ENCODE data around the gene SHLD1.

Gene SHLD1

DNA sequence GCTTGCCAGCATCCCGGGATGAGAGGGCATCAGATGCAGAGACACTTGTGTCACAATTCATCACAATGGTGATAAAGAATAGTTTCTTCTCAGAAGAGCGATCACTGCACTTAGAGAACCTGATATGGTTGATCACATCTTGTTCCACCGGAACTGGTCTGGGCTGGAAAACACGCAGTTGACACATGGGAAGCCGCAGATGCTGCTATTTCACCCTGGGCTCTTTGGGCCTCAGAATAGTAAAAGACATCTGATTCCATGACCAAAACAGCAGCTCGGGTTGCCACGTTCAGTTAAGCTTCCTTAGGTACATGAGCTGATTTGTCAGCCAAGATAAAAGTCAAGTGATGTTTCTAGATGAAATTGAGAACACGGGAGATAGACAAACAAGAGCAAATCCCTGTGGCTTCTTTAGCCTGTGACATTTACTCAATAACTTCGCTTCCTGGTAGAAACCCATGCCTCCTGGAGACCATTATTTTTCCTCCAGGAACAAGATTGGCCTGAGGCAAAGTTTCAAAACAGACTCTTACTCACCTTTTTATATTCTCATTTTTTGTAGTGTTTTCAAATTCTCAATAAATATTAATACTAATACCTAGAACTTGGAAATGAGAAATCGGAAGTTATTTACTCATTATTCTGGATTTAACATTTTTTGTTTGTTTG, 140.7 kb downstream of the SHLD1 start:
- no peak overlapping the region for H3K4me2 ChIP-seq (ENCODE audit: low read depth, low read length)
- H3K9me2 ChIP-seq (replicated peaks; ENCODE audit: insufficient read depth, low read length): no peaks in the 10 kb centered on the region
- no peak overlapping the region for H3K27ac ChIP-seq (ENCODE audit: low read length)
- H3K79me2 ChIP-seq (ENCODE audit: low read length): no peaks in the 10 kb centered on the region
- H3K9ac ChIP-seq (ENCODE audit: low read length): no peak overlapping the region
- no peaks in the 10 kb centered on the region for H3K9me3 ChIP-seq (replicated peaks; ENCODE audit: insufficient read depth, low read length)
- TF ChIP-seq, protein P1, sequence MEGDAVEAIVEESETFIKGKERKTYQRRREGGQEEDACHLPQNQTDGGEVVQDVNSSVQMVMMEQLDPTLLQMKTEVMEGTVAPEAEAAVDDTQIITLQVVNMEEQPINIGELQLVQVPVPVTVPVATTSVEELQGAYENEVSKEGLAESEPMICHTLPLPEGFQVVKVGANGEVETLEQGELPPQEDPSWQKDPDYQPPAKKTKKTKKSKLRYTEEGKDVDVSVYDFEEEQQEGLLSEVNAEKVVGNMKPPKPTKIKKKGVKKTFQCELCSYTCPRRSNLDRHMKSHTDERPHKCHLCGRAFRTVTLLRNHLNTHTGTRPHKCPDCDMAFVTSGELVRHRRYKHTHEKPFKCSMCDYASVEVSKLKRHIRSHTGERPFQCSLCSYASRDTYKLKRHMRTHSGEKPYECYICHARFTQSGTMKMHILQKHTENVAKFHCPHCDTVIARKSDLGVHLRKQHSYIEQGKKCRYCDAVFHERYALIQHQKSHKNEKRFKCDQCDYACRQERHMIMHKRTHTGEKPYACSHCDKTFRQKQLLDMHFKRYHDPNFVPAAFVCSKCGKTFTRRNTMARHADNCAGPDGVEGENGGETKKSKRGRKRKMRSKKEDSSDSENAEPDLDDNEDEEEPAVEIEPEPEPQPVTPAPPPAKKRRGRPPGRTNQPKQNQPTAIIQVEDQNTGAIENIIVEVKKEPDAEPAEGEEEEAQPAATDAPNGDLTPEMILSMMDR (IDR thresholded peaks at IDR 0.05; ENCODE audit: low read length): no peak
- no peak for TF ChIP-seq EZH2 (optimal IDR thresholded peaks at IDR 0.05; ENCODE audit: low read depth, low read length)
- TF ChIP-seq EZH2phosphoT487 (IDR thresholded peaks at IDR 0.05; ENCODE audit: low read length): no peak
- no peaks in the 10 kb centered on the region for H3F3A ChIP-seq (ENCODE audit: insufficient read depth, low read length)
- DNase-seq: no peak
- H2AFZ ChIP-seq (ENCODE audit: low read length): no peak overlapping the region
- H3K4me1 ChIP-seq (ENCODE audit: low read length): no peaks in the 10 kb centered on the region
- no peaks in the 10 kb centered on the region for H3K27me3 ChIP-seq (replicated peaks; ENCODE audit: insufficient read depth, low read length)
- no peaks in the 10 kb centered on the region for H4K20me1 ChIP-seq (ENCODE audit: insufficient read depth, low read length)
- H3K4me3 ChIP-seq (ENCODE audit: low read length): no peak overlapping the region
- H3K36me3 ChIP-seq (replicated peaks; ENCODE audit: insufficient read depth, low read length): no peaks in the 10 kb centered on the region

- no peaks in the 10 kb centered on the region for H3K9me2 ChIP-seq (replicated peaks; ENCODE audit: insufficient read depth, low read length)
- DNase-seq: no peak
- H3K4me3 ChIP-seq (ENCODE audit: low read length): no peak overlapping the region
- no peak overlapping the region for H2AFZ ChIP-seq (ENCODE audit: low read length)
- H3K9me3 ChIP-seq (replicated peaks; ENCODE audit: insufficient read depth, low read length): no peaks in the 10 kb centered on the region
- no peaks in the 10 kb centered on the region for H3K36me3 ChIP-seq (replicated peaks; ENCODE audit: insufficient read depth, low read length)
- H4K20me1 ChIP-seq (ENCODE audit: insufficient read depth, low read length): no peaks in the 10 kb centered on the region
- no peak overlapping the region for H3K4me2 ChIP-seq (ENCODE audit: low read depth, low read length)
- H3K27me3 ChIP-seq (replicated peaks; ENCODE audit: insufficient read depth, low read length): no peaks in the 10 kb centered on the region
- no peaks in the 10 kb centered on the region for H3K79me2 ChIP-seq (ENCODE audit: low read length)
- no peak overlapping the region for H3K9ac ChIP-seq (ENCODE audit: low read length)
- H3F3A ChIP-seq (ENCODE audit: insufficient read depth, low read length): no peaks in the 10 kb centered on the region
- H3K27ac ChIP-seq (ENCODE audit: low read length): no peak overlapping the region
- TF ChIP-seq EZH2phosphoT487 (IDR thresholded peaks at IDR 0.05; ENCODE audit: low read length) (no peak), EZH2 (optimal IDR thresholded peaks at IDR 0.05; ENCODE audit: low read depth, low read length) (no peak)
- TF ChIP-seq, protein P1 (IDR thresholded peaks at IDR 0.05; ENCODE audit: low read length): no peak
- no peaks in the 10 kb centered on the region for H3K4me1 ChIP-seq (ENCODE audit: low read length)
Observed at GRCh38 chr20:5893052-5893451, 142.9 kb downstream of the SHLD1 start.

DNA sequence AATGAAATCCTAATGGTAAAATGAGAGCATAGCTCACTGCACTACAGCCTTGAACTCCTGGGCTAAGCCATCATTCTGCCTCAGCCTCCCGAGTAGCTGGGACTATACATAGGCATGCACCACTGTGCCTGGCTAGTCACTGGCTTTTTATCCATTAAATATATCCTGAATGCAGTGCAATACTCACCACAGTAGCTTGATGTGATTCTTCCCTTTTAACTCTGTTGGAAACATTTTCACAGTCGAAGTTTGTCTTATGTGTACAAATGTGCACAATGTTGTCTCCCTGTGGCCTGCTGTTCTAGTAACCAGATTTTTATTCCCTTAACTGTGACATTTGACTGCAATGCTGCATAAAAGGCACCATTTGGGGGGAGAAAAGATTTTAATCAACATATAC, 143.4 kb downstream of the SHLD1 start:
- no peak overlapping the region for H3K4me2 ChIP-seq (ENCODE audit: low read depth, low read length)
- no peaks in the 10 kb centered on the region for H4K20me1 ChIP-seq (ENCODE audit: insufficient read depth, low read length)
- H3K4me1 ChIP-seq (ENCODE audit: low read length): no peaks in the 10 kb centered on the region
- no peaks in the 10 kb centered on the region for H3K79me2 ChIP-seq (ENCODE audit: low read length)
- no peaks in the 10 kb centered on the region for H3K36me3 ChIP-seq (replicated peaks; ENCODE audit: insufficient read depth, low read length)
- TF ChIP-seq EZH2phosphoT487 (IDR thresholded peaks at IDR 0.05; ENCODE audit: low read length): no peak
- no peak for TF ChIP-seq EZH2 (optimal IDR thresholded peaks at IDR 0.05; ENCODE audit: low read depth, low read length)
- TF ChIP-seq, protein P1 (IDR thresholded peaks at IDR 0.05; ENCODE audit: low read length): no peak
- no peaks in the 10 kb centered on the region for H3K27me3 ChIP-seq (replicated peaks; ENCODE audit: insufficient read depth, low read length)
- no peaks in the 10 kb centered on the region for H3F3A ChIP-seq (ENCODE audit: insufficient read depth, low read length)
- no peak for DNase-seq
- no peak overlapping the region for H3K4me3 ChIP-seq (ENCODE audit: low read length)
- H3K9me2 ChIP-seq (replicated peaks; ENCODE audit: insufficient read depth, low read length): no peaks in the 10 kb centered on the region
- H3K9me3 ChIP-seq (replicated peaks; ENCODE audit: insufficient read depth, low read length): no peaks in the 10 kb centered on the region
- H2AFZ ChIP-seq (ENCODE audit: low read length): no peak overlapping the region
- no peak overlapping the region for H3K27ac ChIP-seq (ENCODE audit: low read length)
- no peak overlapping the region for H3K9ac ChIP-seq (ENCODE audit: low read length)

Data from MM.1S (cell line).